DOHH2 (cell line): Measurements from ENCODE around the gene TMEM86A.

Source experiments
- H3F3A ChIP-seq: fragments of 200-600 bp; sonication (generic), shearing (Covaris generic); 2 replicates; pipeline ENCODE4 v1.6.0; 2016; ENCODE audit warnings: antibody characterized with exemption, mild to moderate bottlenecking; ENCODE audit not compliant: control insufficient read depth, insufficient read depth
- H3K27ac ChIP-seq: fragments of 200-600 bp; sonication (generic); 2 replicates; pipeline ENCODE4 v1.5.1; 2014; ENCODE audit warnings: low read depth, mild to moderate bottlenecking, low read length, moderate library complexity
- H3K27me3 ChIP-seq: fragments of 200-600 bp; sonication (generic); 2 replicates; pipeline ENCODE4 v1.6.1; 2014; ENCODE audit warnings: mild to moderate bottlenecking, low read length, mixed read lengths; ENCODE audit not compliant: control insufficient read depth
- H3K36me3 ChIP-seq: fragments of 200-600 bp; sonication (generic); 2 replicates; pipeline ENCODE4 v1.6.1; 2014; ENCODE audit warnings: mild to moderate bottlenecking, low read length, moderate library complexity, mixed read lengths; ENCODE audit not compliant: control insufficient read depth
- H3K4me1 ChIP-seq: fragments of 200-600 bp; sonication (generic); 2 replicates; pipeline ENCODE4 v1.6.1; 2014; ENCODE audit warnings: mild to moderate bottlenecking, low read length, mixed read lengths; ENCODE audit not compliant: control insufficient read depth
- H3K4me2 ChIP-seq: fragments of 200-600 bp; sonication (generic); 2 replicates; pipeline ENCODE4 v1.6.0; 2014; ENCODE audit warnings: mild to moderate bottlenecking, low read length, moderate library complexity
- H3K4me3 ChIP-seq: fragments of 200-600 bp; sonication (generic); 2 replicates; pipeline ENCODE4 v1.5.1; 2014; ENCODE audit warnings: mild to moderate bottlenecking, low read length, mixed read lengths
- H3K79me2 ChIP-seq: fragments of 200-600 bp; sonication (generic); 2 replicates; pipeline ENCODE4 v1.6.1; 2014; ENCODE audit warnings: mild to moderate bottlenecking, low read length, mixed read lengths; ENCODE audit not compliant: control insufficient read depth
- H3K9me2 ChIP-seq: fragments of 200-600 bp; sonication (generic); replicated peaks from 2 replicates; pipeline ENCODE4 v1.6.1; 2014; ENCODE audit warnings: mild to moderate bottlenecking, low read length, mixed read lengths; ENCODE audit not compliant: control insufficient read depth
- H3K9me3 ChIP-seq: fragments of 200-600 bp; sonication (generic); 2 replicates; pipeline ENCODE4 v1.6.1; 2014; ENCODE audit warnings: antibody characterized with exemption, low read length, mixed read lengths; ENCODE audit not compliant: control insufficient read depth, insufficient read depth
- H4K20me1 ChIP-seq: fragments of 200-600 bp; sonication (generic); 2 replicates; pipeline ENCODE4 v1.6.0; 2014; ENCODE audit warnings: low read depth, mild to moderate bottlenecking, antibody characterized with exemption, low read length, moderate library complexity; ENCODE audit not compliant: control insufficient read depth, insufficient read depth
- EZH2phosphoT487 ChIP-seq: fragments of 200-600 bp; sonication (generic); IDR thresholded peaks from 2 replicates; pipeline ENCODE4 v1.6.1; 2017; ENCODE audit warnings: borderline replicate concordance, mild to moderate bottlenecking, antibody characterized with exemption, low read length, moderate library complexity, mixed read lengths
- TF ChIP-seq, protein P1 (sequence below): fragments of 200-600 bp; sonication (generic); IDR thresholded peaks from one replicate; pipeline ENCODE4 v1.5.1; 2014; ENCODE audit warnings: antibody characterized with exemption, mild to moderate bottlenecking, low read depth, low read length; ENCODE audit not compliant: poor library complexity, severe bottlenecking

TMEM86A gene

DNA sequence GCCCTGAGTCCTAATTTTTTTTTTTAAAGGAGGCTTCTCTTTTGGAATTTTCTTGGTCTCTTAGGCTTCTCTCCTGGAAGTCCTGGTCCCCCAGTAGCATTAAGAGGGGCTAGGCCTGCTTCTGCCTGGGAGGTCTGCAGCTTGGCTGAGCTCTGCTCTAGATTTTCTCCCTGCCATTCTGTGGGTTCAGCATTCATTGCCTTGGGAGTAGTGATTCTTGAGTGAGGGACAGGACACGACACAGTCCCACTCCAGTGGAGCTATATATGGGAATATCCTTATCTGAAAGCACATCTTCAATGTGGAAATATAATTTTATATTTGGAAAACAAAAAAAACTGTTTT, 23.7 kb downstream of the TMEM86A start:
- H3K4me2 ChIP-seq, result peak overlapping the region; percentile 67
- H3K27me3 ChIP-seq, result 0 out of 2 replicates have a peak, but pooled peaks cover 2% of the 10 kb centered on the region
- H3K9me3 ChIP-seq, result no peaks in the 10 kb centered on the region
- H4K20me1 ChIP-seq, result no peaks in the 10 kb centered on the region
- peaks cover 9% of the 10 kb centered on the region for H3K4me1 ChIP-seq
- no peaks in the 10 kb centered on the region for H3K9me2 ChIP-seq
- H3K27ac ChIP-seq, result no peak overlapping the region
- no peaks in the 10 kb centered on the region for H3K36me3 ChIP-seq
- H3F3A ChIP-seq, result no peaks in the 10 kb centered on the region
- TF ChIP-seq EZH2phosphoT487, result no peak
- TF ChIP-seq, protein P1, sequence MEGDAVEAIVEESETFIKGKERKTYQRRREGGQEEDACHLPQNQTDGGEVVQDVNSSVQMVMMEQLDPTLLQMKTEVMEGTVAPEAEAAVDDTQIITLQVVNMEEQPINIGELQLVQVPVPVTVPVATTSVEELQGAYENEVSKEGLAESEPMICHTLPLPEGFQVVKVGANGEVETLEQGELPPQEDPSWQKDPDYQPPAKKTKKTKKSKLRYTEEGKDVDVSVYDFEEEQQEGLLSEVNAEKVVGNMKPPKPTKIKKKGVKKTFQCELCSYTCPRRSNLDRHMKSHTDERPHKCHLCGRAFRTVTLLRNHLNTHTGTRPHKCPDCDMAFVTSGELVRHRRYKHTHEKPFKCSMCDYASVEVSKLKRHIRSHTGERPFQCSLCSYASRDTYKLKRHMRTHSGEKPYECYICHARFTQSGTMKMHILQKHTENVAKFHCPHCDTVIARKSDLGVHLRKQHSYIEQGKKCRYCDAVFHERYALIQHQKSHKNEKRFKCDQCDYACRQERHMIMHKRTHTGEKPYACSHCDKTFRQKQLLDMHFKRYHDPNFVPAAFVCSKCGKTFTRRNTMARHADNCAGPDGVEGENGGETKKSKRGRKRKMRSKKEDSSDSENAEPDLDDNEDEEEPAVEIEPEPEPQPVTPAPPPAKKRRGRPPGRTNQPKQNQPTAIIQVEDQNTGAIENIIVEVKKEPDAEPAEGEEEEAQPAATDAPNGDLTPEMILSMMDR, result no peak
- H3K4me3 ChIP-seq, result no peak overlapping the region
- H3K79me2 ChIP-seq, result no peaks in the 10 kb centered on the region

DNA sequence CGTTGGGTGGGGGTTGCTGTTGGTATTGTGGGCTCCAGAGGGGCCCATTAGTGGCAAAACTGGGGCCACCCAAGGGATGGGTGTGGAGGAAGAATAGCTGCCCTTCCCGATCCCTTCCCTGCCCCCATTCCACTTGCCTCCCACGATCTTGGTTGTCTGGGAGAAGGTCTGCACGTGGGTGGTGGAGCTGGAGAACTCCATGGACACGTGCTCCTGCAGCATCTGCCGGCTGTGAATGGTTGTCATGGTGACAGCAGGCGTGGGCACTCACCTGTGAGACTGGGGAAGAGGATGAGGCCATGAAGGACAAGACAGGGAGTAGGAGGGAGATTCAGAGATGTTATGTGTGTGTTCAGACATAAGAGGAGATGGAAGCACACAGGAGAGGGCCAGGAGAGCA, 25.4 kb downstream of the TMEM86A start:
- Histone ChIP-seq H3K79me2 (no peaks in the 10 kb centered on the region), H3K9me3 (no peaks in the 10 kb centered on the region), H3K4me3 (no peak overlapping the region), H3K4me1 (peaks cover 13% of the 10 kb centered on the region), H3K27me3 (0 out of 2 replicates have a peak, but pooled peaks cover 2% of the 10 kb centered on the region), H3F3A (no peaks in the 10 kb centered on the region), H3K9me2 (no peaks in the 10 kb centered on the region), H3K27ac (no peak overlapping the region), H3K4me2 (no peak overlapping the region), H3K36me3 (no peaks in the 10 kb centered on the region), H4K20me1 (no peaks in the 10 kb centered on the region)
- TF ChIP-seq, protein P1, result no peak
- no peak for TF ChIP-seq EZH2phosphoT487

DNA sequence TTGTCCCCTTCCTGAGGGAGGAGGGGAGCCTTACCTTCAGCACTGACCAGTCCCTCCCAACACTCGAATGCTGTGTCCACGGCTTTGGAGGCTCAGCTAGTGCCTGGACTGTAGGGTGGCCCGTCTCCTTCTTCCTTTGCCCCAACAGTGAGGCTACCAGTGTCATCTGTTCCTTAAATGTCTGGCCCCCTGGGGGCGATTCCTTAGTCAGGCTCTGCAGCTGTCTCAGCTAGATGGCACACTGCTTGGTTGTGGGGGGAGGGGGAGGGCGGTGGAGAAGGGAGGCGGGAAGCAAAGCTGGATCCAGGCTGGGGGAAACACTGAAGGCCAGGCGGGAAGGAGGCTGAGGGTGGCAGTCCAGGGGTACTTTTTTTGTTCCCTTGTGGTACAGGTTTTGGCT, 27.5 kb downstream of the TMEM86A start, which contains the start of gene IGSF22:
TSS of gene IGSF22 (minus strand) at position 149 of the 400 bp plus-strand sequence. CDS start 1,952 bp downstream, outside the sequence.
- Histone ChIP-seq H3K79me2 (no peaks in the 10 kb centered on the region), H3K36me3 (no peaks in the 10 kb centered on the region), H4K20me1 (no peaks in the 10 kb centered on the region), H3F3A (no peaks in the 10 kb centered on the region), H3K27ac (no peak within 1 kb of the TSS), H3K27me3 (no peaks in the 10 kb centered on the region), H3K9me3 (no peaks in the 10 kb centered on the region), H3K4me1 (peaks cover 13% of the 10 kb centered on the region), H3K9me2 (no peaks in the 10 kb centered on the region), H3K4me3 (no peak within 1 kb of the TSS), H3K4me2 (no peak within 1 kb of the TSS)
- TF ChIP-seq, protein P1, result no peak
- TF ChIP-seq EZH2phosphoT487, result no peak
